HG03108 (cell line): Measurements from ENCODE around the gene KCNJ2.
A peak's percentile ranks its signal among the peaks of the same experiment; 100 is the strongest.

Source experiments
- ATAC-seq: cut with Tn5 transposase; IDR thresholded peaks from one replicate; pipeline ENCODE4 v1.9.1; 2021; ENCODE audit warnings: moderate library complexity; ENCODE audit not compliant: unreplicated experiment

Gene KCNJ2

GRCh38 chr17:70168977-70169708, at the start of gene KCNJ2:
Gene KCNJ2 (plus strand): TSS chr17:70169532. CDS start chr17:70175040, 5,508 bp downstream.
- ATAC-seq = peak; percentile 95

- ATAC-seq = no peak
Measured at GRCh38 chr17:70119545-70119944, 49.8 kb upstream of the KCNJ2 start.

- ATAC-seq = no peak
Measured at GRCh38 chr17:70119983-70120382, 49.3 kb upstream of the KCNJ2 start.

- ATAC-seq = no peak
Measured at GRCh38 chr17:70120425-70120824, 48.9 kb upstream of the KCNJ2 start.

GRCh38 chr17:70121126-70121525, 48.2 kb upstream of the KCNJ2 start:
- ATAC-seq = no peak

GRCh38 chr17:70123193-70123592, 46.1 kb upstream of the KCNJ2 start:
- no peak for ATAC-seq

GRCh38 chr17:70124723-70125122, 44.6 kb upstream of the KCNJ2 start:
- no peak for ATAC-seq

GRCh38 chr17:70127221-70127873, 42.0 kb upstream of the KCNJ2 start:
- ATAC-seq = no peak

GRCh38 chr17:70128727-70129238, 40.5 kb upstream of the KCNJ2 start:
- ATAC-seq = no peak

- no peak for ATAC-seq
Measured at GRCh38 chr17:70130289-70130688, 39.0 kb upstream of the KCNJ2 start.

- ATAC-seq = no peak
Measured at GRCh38 chr17:70132505-70132904, 36.8 kb upstream of the KCNJ2 start.

- no peak for ATAC-seq
Measured at GRCh38 chr17:70134042-70134441, 35.3 kb upstream of the KCNJ2 start.

GRCh38 chr17:70134777-70135176, 34.6 kb upstream of the KCNJ2 start:
- no peak for ATAC-seq

GRCh38 chr17:70136131-70136530, 33.2 kb upstream of the KCNJ2 start:
- ATAC-seq = no peak

GRCh38 chr17:70137451-70138230, 31.7 kb upstream of the KCNJ2 start:
- peak; percentile 100 for ATAC-seq

- no peak for ATAC-seq
Measured at GRCh38 chr17:70138291-70138865, 31.0 kb upstream of the KCNJ2 start.

GRCh38 chr17:70139449-70139993, 29.8 kb upstream of the KCNJ2 start:
- ATAC-seq = no peak

GRCh38 chr17:70144260-70144846, 25.0 kb upstream of the KCNJ2 start:
- no peak for ATAC-seq

- ATAC-seq = no peak
Measured at GRCh38 chr17:70153210-70153609, 16.1 kb upstream of the KCNJ2 start.

- ATAC-seq = no peak
Measured at GRCh38 chr17:70157151-70157550, 12.2 kb upstream of the KCNJ2 start.

GRCh38 chr17:70158180-70158579, 11.2 kb upstream of the KCNJ2 start:
- no peak for ATAC-seq
